ENCODE results near the gene ERVMER34-1. TPM values are rescaled to one million over a fixed set of nuclear protein-coding genes. Genes with fewer than 3 reads are reported as not detected.

The ERVMER34-1 gene, protein sequence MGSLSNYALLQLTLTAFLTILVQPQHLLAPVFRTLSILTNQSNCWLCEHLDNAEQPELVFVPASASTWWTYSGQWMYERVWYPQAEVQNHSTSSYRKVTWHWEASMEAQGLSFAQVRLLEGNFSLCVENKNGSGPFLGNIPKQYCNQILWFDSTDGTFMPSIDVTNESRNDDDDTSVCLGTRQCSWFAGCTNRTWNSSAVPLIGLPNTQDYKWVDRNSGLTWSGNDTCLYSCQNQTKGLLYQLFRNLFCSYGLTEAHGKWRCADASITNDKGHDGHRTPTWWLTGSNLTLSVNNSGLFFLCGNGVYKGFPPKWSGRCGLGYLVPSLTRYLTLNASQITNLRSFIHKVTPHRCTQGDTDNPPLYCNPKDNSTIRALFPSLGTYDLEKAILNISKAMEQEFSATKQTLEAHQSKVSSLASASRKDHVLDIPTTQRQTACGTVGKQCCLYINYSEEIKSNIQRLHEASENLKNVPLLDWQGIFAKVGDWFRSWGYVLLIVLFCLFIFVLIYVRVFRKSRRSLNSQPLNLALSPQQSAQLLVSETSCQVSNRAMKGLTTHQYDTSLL
- polyA plus RNA-seq, result 1 to 10 TPM in 1 of 2 donors, under 1 TPM in 1; 0.90 to 1.0 TPM

- Histone ChIP-seq H3K27me3 (ENCODE audit: control insufficient read depth in 1 of 2, insufficient read depth in 2 of 2, low read length in 2 of 2) (no peaks in the 10 kb centered on the region), H3K4me1 (ENCODE audit: control insufficient read depth in 2 of 2, insufficient read depth in 2 of 2, low read length in 1 of 2) (peaks cover 3 to 5% of the 10 kb centered on the region in 2 donors), H3K36me3 (ENCODE audit: control insufficient read depth in 2 of 2, insufficient read depth in 2 of 2, low read length in 1 of 2) (no peaks in the 10 kb centered on the region), H3K9me3 (ENCODE audit: control insufficient read depth in 2 of 2, insufficient read depth in 1 of 2, low read depth in 1 of 2, low read length in 1 of 2) (no peaks in the 10 kb centered on the region), H3K27ac (ENCODE audit: low read depth in 2 of 2, low read length in 1 of 2) (no peak within 1 kb of the TSS), H3K4me3 (ENCODE audit: low read depth in 1 of 2, low read length in 2 of 2) (peak within 1 kb of the TSS; percentile 47 to 62)
- WGBS, 2 donors, result 3% methylated on average over 59 to 61 of the region's 61 CpGs
Measured at GRCh38 chr4:52750819-52751486, at the start of gene ERVMER34-1. Gene ERVMER34-1 (minus strand): TSS chr4:52751425. CDS start chr4:52745520, 5,905 bp downstream.

DNA sequence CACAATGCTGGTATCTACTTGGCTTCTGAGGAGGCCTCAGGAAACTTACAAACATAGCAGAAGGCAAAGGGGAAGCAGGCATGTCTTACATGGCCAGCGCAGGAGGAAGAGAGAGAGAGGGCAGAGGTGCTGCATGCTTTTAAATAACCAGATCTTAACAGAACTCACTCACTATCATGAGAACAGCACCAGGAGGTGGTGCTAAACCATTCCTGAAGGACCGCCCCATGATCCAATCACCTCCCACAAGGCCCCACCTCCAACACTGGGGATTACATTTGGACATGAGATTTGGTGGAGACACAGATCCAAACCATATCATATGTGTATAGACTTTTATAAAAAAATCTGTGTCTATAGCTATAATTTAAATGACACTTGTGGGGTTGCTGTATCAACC lies 48.6 kb upstream of the ERVMER34-1 start:
- Histone ChIP-seq H3K27me3 (ENCODE audit: control insufficient read depth in 1 of 2, insufficient read depth in 2 of 2, low read length in 2 of 2) (no peaks in the 10 kb centered on the region), H3K4me3 (ENCODE audit: low read depth in 1 of 2, low read length in 2 of 2) (no peak overlapping the region), H3K4me1 (ENCODE audit: control insufficient read depth in 2 of 2, insufficient read depth in 2 of 2, low read length in 1 of 2) (no peaks in the 10 kb centered on the region), H3K27ac (ENCODE audit: low read depth in 2 of 2, low read length in 1 of 2) (no peak overlapping the region), H3K36me3 (ENCODE audit: control insufficient read depth in 2 of 2, insufficient read depth in 2 of 2, low read length in 1 of 2) (no peaks in the 10 kb centered on the region), H3K9me3 (ENCODE audit: control insufficient read depth in 2 of 2, insufficient read depth in 1 of 2, low read depth in 1 of 2, low read length in 1 of 2) (no peaks in the 10 kb centered on the region)
- 94 to 100% methylated on average over 2 of the region's 2 CpGs for WGBS, 2 donors

- H3K9me3 ChIP-seq (ENCODE audit: control insufficient read depth in 2 of 2, insufficient read depth in 1 of 2, low read depth in 1 of 2, low read length in 1 of 2), result no peaks in the 10 kb centered on the region
- no peak overlapping the region for H3K4me3 ChIP-seq (ENCODE audit: low read depth in 1 of 2, low read length in 2 of 2)
- no peaks in the 10 kb centered on the region for H3K4me1 ChIP-seq (ENCODE audit: control insufficient read depth in 2 of 2, insufficient read depth in 2 of 2, low read length in 1 of 2)
Measured at GRCh38 chr4:52795533-52795932, 44.3 kb upstream of the ERVMER34-1 start.

GRCh38 chr4:52791936-52792335 lies 40.7 kb upstream of the ERVMER34-1 start:
- Histone ChIP-seq H3K27ac (ENCODE audit: low read depth in 2 of 2, low read length in 1 of 2) (no peak overlapping the region), H3K4me1 (ENCODE audit: control insufficient read depth in 2 of 2, insufficient read depth in 2 of 2, low read length in 1 of 2) (no peaks in the 10 kb centered on the region), H3K9me3 (ENCODE audit: control insufficient read depth in 2 of 2, insufficient read depth in 1 of 2, low read depth in 1 of 2, low read length in 1 of 2) (no peaks in the 10 kb centered on the region), H3K36me3 (ENCODE audit: control insufficient read depth in 2 of 2, insufficient read depth in 2 of 2, low read length in 1 of 2) (no peaks in the 10 kb centered on the region), H3K27me3 (ENCODE audit: control insufficient read depth in 1 of 2, insufficient read depth in 2 of 2, low read length in 2 of 2) (no peaks in the 10 kb centered on the region), H3K4me3 (ENCODE audit: low read depth in 1 of 2, low read length in 2 of 2) (no peak overlapping the region)
- WGBS, 2 donors, result 78 to 93% methylated on average over 5 of the region's 5 CpGs

More at GRCh38 chr4:52795533-52795932, 44.3 kb upstream of the ERVMER34-1 start:
- Histone ChIP-seq H3K27me3 (ENCODE audit: control insufficient read depth in 1 of 2, insufficient read depth in 2 of 2, low read length in 2 of 2) (no peaks in the 10 kb centered on the region), H3K36me3 (ENCODE audit: control insufficient read depth in 2 of 2, insufficient read depth in 2 of 2, low read length in 1 of 2) (no peaks in the 10 kb centered on the region), H3K27ac (ENCODE audit: low read depth in 2 of 2, low read length in 1 of 2) (no peak overlapping the region)

DNA sequence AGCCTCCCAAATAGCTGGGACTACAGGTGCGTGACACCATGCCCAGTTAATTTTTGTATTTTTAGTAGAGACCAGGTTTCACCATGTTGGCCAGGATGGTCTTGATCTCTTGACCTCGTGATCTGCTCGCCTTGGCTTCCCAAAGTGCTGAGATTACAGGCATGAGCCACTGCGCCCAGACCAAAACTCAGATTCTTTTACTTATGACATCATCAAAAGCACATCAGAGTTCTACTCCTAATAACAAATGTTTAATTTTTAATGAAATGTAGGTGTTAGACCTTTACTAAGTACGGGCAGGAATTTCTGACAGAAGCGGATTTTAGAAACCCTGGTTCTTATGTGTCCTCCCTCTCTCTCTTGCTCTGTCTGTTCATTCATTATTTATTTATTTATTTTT lies 38.5 kb upstream of the ERVMER34-1 start:
- 94 to 96% methylated on average over 6 of the region's 6 CpGs for WGBS, 2 donors
- Histone ChIP-seq H3K27me3 (ENCODE audit: control insufficient read depth in 1 of 2, insufficient read depth in 2 of 2, low read length in 2 of 2) (no peaks in the 10 kb centered on the region), H3K4me1 (ENCODE audit: control insufficient read depth in 2 of 2, insufficient read depth in 2 of 2, low read length in 1 of 2) (no peaks in the 10 kb centered on the region), H3K36me3 (ENCODE audit: control insufficient read depth in 2 of 2, insufficient read depth in 2 of 2, low read length in 1 of 2) (no peaks in the 10 kb centered on the region), H3K9me3 (ENCODE audit: control insufficient read depth in 2 of 2, insufficient read depth in 1 of 2, low read depth in 1 of 2, low read length in 1 of 2) (peaks cover 0 to 2% of the 10 kb centered on the region in 2 donors), H3K4me3 (ENCODE audit: low read depth in 1 of 2, low read length in 2 of 2) (no peak overlapping the region), H3K27ac (ENCODE audit: low read depth in 2 of 2, low read length in 1 of 2) (no peak overlapping the region)

GRCh38 chr4:52788806-52789205 lies 37.6 kb upstream of the ERVMER34-1 start:
- Histone ChIP-seq H3K4me3 (ENCODE audit: low read depth in 1 of 2, low read length in 2 of 2) (no peak overlapping the region), H3K4me1 (ENCODE audit: control insufficient read depth in 2 of 2, insufficient read depth in 2 of 2, low read length in 1 of 2) (no peaks in the 10 kb centered on the region), H3K27me3 (ENCODE audit: control insufficient read depth in 1 of 2, insufficient read depth in 2 of 2, low read length in 2 of 2) (no peaks in the 10 kb centered on the region), H3K27ac (ENCODE audit: low read depth in 2 of 2, low read length in 1 of 2) (no peak overlapping the region), H3K9me3 (ENCODE audit: control insufficient read depth in 2 of 2, insufficient read depth in 1 of 2, low read depth in 1 of 2, low read length in 1 of 2) (peaks cover 0 to 2% of the 10 kb centered on the region in 2 donors), H3K36me3 (ENCODE audit: control insufficient read depth in 2 of 2, insufficient read depth in 2 of 2, low read length in 1 of 2) (no peaks in the 10 kb centered on the region)
- 78 to 87% methylated on average over 6 of the region's 6 CpGs for WGBS, 2 donors

DNA sequence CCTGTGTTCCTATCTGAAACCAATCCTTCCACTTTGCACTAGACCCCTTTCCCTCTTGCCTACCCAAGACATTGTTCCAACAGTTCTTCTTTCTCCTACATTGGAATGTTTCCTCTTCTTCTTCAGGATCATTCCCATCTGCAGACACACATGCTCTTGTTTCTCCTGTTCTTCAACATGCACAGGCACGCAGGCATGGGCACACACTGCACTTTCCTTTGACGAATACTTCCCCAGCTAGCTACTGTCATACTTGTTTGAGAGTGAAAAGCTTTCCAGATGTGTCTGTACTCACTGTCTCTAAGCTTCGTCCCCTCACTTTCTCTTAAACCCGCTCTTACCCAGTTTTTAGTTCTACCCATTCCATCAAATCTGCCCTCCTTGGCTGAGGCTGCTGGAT lies 31.8 kb upstream of the ERVMER34-1 start:
- no peak overlapping the region for H3K27ac ChIP-seq (ENCODE audit: low read depth in 2 of 2, low read length in 1 of 2)
- H3K4me3 ChIP-seq (ENCODE audit: low read depth in 1 of 2, low read length in 2 of 2), result no peak overlapping the region
- H3K27me3 ChIP-seq (ENCODE audit: control insufficient read depth in 1 of 2, insufficient read depth in 2 of 2, low read length in 2 of 2), result no peaks in the 10 kb centered on the region
- peaks cover 0 to 2% of the 10 kb centered on the region in 2 donors for H3K9me3 ChIP-seq (ENCODE audit: control insufficient read depth in 2 of 2, insufficient read depth in 1 of 2, low read depth in 1 of 2, low read length in 1 of 2)
- H3K4me1 ChIP-seq (ENCODE audit: control insufficient read depth in 2 of 2, insufficient read depth in 2 of 2, low read length in 1 of 2), result no peaks in the 10 kb centered on the region
- WGBS, 2 donors, result 52 to 80% methylated on average over 4 of the region's 4 CpGs
- H3K36me3 ChIP-seq (ENCODE audit: control insufficient read depth in 2 of 2, insufficient read depth in 2 of 2, low read length in 1 of 2), result no peaks in the 10 kb centered on the region

DNA sequence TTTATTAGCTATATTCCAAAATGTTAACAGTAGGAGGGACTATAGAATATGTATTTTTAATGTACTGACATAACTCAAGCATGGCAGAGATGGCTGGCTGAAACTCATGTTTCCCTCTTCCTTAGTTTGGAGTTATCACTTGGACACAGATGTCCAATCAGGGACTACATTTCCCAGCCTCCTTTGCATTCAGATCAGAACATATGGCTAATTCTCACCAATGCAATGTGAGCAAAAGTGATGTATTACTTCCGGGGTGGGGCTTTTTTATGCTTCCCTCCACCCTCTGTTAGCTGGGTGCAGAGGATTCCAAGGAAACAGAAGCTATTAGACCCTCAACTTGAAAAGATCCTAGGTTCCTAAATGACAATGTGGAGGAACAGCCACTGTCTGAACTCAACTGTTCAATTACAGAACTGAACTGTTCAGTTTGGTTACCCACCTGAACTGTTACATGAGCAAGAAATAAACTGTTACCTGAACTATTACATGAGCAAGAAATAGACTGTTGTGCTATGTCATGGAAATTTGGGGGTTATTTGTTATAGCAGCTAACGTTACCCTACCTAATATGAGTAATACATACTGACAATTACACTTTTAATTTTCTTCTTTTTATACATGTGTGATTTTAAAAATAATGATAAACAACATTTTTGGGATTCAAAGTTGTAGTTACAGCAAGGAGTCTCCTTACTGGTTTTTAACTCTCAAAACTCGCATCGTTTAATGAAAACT lies 29.6 kb upstream of the ERVMER34-1 start:
- H3K27me3 ChIP-seq (ENCODE audit: control insufficient read depth in 1 of 2, insufficient read depth in 2 of 2, low read length in 2 of 2), result no peaks in the 10 kb centered on the region
- no peak overlapping the region for H3K27ac ChIP-seq (ENCODE audit: low read depth in 2 of 2, low read length in 1 of 2)
- no peak overlapping the region for H3K4me3 ChIP-seq (ENCODE audit: low read depth in 1 of 2, low read length in 2 of 2)
- no peaks in the 10 kb centered on the region for H3K4me1 ChIP-seq (ENCODE audit: control insufficient read depth in 2 of 2, insufficient read depth in 2 of 2, low read length in 1 of 2)
- WGBS, 2 donors, result 86 to 89% methylated on average over 4 of the region's 4 CpGs
- H3K36me3 ChIP-seq (ENCODE audit: control insufficient read depth in 2 of 2, insufficient read depth in 2 of 2, low read length in 1 of 2), result no peaks in the 10 kb centered on the region
- H3K9me3 ChIP-seq (ENCODE audit: control insufficient read depth in 2 of 2, insufficient read depth in 1 of 2, low read depth in 1 of 2, low read length in 1 of 2), result no peaks in the 10 kb centered on the region

- 31 to 50% methylated on average over 2 of the region's 2 CpGs for WGBS, 2 donors
- Histone ChIP-seq H3K27me3 (ENCODE audit: control insufficient read depth in 1 of 2, insufficient read depth in 2 of 2, low read length in 2 of 2) (no peaks in the 10 kb centered on the region), H3K27ac (ENCODE audit: low read depth in 2 of 2, low read length in 1 of 2) (no peak overlapping the region), H3K4me1 (ENCODE audit: control insufficient read depth in 2 of 2, insufficient read depth in 2 of 2, low read length in 1 of 2) (no peaks in the 10 kb centered on the region), H3K36me3 (ENCODE audit: control insufficient read depth in 2 of 2, insufficient read depth in 2 of 2, low read length in 1 of 2) (no peaks in the 10 kb centered on the region), H3K4me3 (ENCODE audit: low read depth in 1 of 2, low read length in 2 of 2) (no peak overlapping the region), H3K9me3 (ENCODE audit: control insufficient read depth in 2 of 2, insufficient read depth in 1 of 2, low read depth in 1 of 2, low read length in 1 of 2) (no peaks in the 10 kb centered on the region)
Measured at GRCh38 chr4:52780206-52780605, 29.0 kb upstream of the ERVMER34-1 start.
